Measurements from ENCODE around the gene HIVEP3.

DNA sequence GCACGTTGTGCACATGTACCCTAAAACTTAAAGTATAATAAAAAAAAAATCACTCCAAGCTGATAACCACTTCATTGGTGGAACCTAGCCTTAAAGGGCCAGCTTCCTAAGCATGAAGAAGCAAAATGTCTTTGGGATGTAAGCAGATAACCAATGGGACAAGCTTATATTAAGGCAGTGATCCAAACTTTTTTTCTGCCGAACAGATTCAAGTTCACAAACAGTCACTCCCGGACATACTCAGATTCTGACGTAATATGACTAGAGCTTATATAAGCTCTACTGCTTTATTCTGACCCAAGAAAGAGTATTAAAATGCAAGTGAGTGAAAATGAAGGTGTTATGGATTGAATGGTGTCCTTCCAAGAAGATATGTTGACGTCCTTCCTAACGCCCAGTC lies 44.9 kb upstream of the HIVEP3 start:
- TF ChIP-seq CTCF (IDR thresholded peaks at IDR 0.05) (no peak), POLR2A (IDR thresholded peaks at IDR 0.05) (no peak)

Measured in heart left ventricle (tissue), 13 donors.